PC-9 (cell line): ENCODE results near the gene ANKRD16.

Experiments used
- CTCF ChIP-seq: fragments of 200-600 bp; sonication (generic); conservative IDR thresholded peaks from 2 replicates; pipeline ENCODE4 v1.6.1; 2017; ENCODE audit warnings: mixed run types, antibody characterized with exemption, mild to moderate bottlenecking, moderate library complexity
- EZH2 ChIP-seq: fragments of 200-600 bp; sonication (generic); IDR thresholded peaks from 2 replicates; pipeline ENCODE4 v1.8.0; 2017; ENCODE audit warnings: antibody characterized with exemption, low read depth

GRCh38 chr10:5887641-5888040, 2.1 kb downstream of the ANKRD16 start:
- TF ChIP-seq CTCF (no peak), EZH2 (no peak)
